OCI-LY7 (cell line): ENCODE data around the gene TRERF1. TPM values are rescaled to one million over a fixed set of nuclear protein-coding genes. Genes with fewer than 3 reads are reported as not detected.

ENCODE experiments used
- BruUV-seq: library from RNA; stranded (reverse); fragments of 400-500 nt; replicated peaks from 2 replicates; lab custom pipeline; 2021; lab: Mats Ljungman, UMichigan
- CTCF ChIA-PET: fragments of 300-600 bp; sonication (Branson Sonifier 250); formaldehyde crosslinking; loops from one replicate; lab custom pipeline; 2022; ENCODE audit warnings: antibody characterized with exemption; ENCODE audit not compliant: unreplicated experiment; lab: Charles Lee
- POLR2A ChIA-PET: fragments of 300-600 bp; sonication (Branson Sonifier 250); formaldehyde crosslinking; loops from one replicate; lab custom pipeline; 2022; ENCODE audit warnings: antibody characterized with exemption; lab: Charles Lee
- DNase-seq: peaks from one replicate; pipeline ENCODE4 v3.0.0-alpha.2; 2015; ENCODE audit warnings: low spot score
- H2AFZ ChIP-seq: fragments of 200-600 bp; sonication (generic), shearing (Covaris generic); 2 replicates; pipeline ENCODE4 v1.6.1; 2014; ENCODE audit warnings: mild to moderate bottlenecking, antibody characterized with exemption, low read length, moderate library complexity
- H3K27ac ChIP-seq: fragments of 200-600 bp; sonication (generic); 2 replicates; pipeline ENCODE4 v1.5.1; 2014; ENCODE audit warnings: mixed run types, low read depth, mild to moderate bottlenecking, moderate library complexity, low read length, inconsistent platforms; ENCODE audit not compliant: poor library complexity, severe bottlenecking
- H3K36me3 ChIP-seq: fragments of 200-600 bp; sonication (generic); 2 replicates; pipeline ENCODE4 v1.6.1; 2014; ENCODE audit warnings: mild to moderate bottlenecking, antibody characterized with exemption, low read length, moderate library complexity, mixed read lengths; ENCODE audit not compliant: insufficient read depth
- H3K4me1 ChIP-seq: fragments of 200-600 bp; sonication (generic); 2 replicates; pipeline ENCODE4 v1.5.1; 2014; ENCODE audit warnings: mild to moderate bottlenecking, low read length; ENCODE audit not compliant: insufficient read depth, poor library complexity, severe bottlenecking
- H3K4me2 ChIP-seq: fragments of 200-600 bp; sonication (generic); 2 replicates; pipeline ENCODE4 v1.6.1; 2014; ENCODE audit warnings: mild to moderate bottlenecking, low read length
- H3K4me3 ChIP-seq: fragments of 200-600 bp; sonication (generic); 2 replicates; pipeline ENCODE4 v1.5.1; 2014; ENCODE audit warnings: mild to moderate bottlenecking, low read depth, low read length; ENCODE audit not compliant: poor library complexity, severe bottlenecking
- H3K79me2 ChIP-seq: fragments of 200-600 bp; sonication (generic); 2 replicates; pipeline ENCODE4 v1.6.1; 2016; ENCODE audit warnings: low read depth, mild to moderate bottlenecking, low read length, moderate library complexity, mixed read lengths; ENCODE audit not compliant: insufficient read depth
- H3K9me2 ChIP-seq: fragments of 200-600 bp; sonication (generic); 2 replicates; pipeline ENCODE4 v1.6.1; 2016; ENCODE audit warnings: mild to moderate bottlenecking, low read length, mixed read lengths; ENCODE audit not compliant: insufficient read depth
- H3K9me3 ChIP-seq: fragments of 200-600 bp; sonication (generic); 2 replicates; pipeline ENCODE4 v1.6.1; 2014; ENCODE audit warnings: mild to moderate bottlenecking, mixed run types, low read length, mixed read lengths
- H4K20me1 ChIP-seq: fragments of 200-600 bp; sonication (generic); 2 replicates; pipeline ENCODE4 v1.6.1; 2014; ENCODE audit warnings: mild to moderate bottlenecking, antibody characterized with exemption, low read length, moderate library complexity, mixed read lengths; ENCODE audit not compliant: insufficient read depth
- CTCF ChIP-seq: fragments of 200-600 bp; sonication (generic); conservative IDR thresholded peaks from 2 replicates; pipeline ENCODE4 v1.5.1; 2014; ENCODE audit warnings: mild to moderate bottlenecking, antibody characterized with exemption, low read length, moderate library complexity, mixed read lengths
- EZH2phosphoT487 ChIP-seq: fragments of 200-600 bp; sonication (generic); IDR thresholded peaks from 2 replicates; pipeline ENCODE4 v1.6.1; 2018; ENCODE audit warnings: low read depth, borderline replicate concordance, mild to moderate bottlenecking, mixed run types, antibody characterized with exemption, low read length, moderate library complexity, mixed read lengths
- intact Hi-C: fragments of 100-400 bp; cut with micrococcal nuclease; formaldehyde crosslinking; loops from one replicate; pipeline ENCODE4 v1.10.0; 2022; ENCODE audit not compliant: unreplicated experiment
- total RNA-seq, 2 experiments: library from RNA; depleted of rRNA in 1 of 2; stranded (reverse); fragments of >200 nt in 1 of 2; shearing (Covaris generic) in 1 of 2; gene quantifications; 2 replicates each; pipeline ENCODE4 v1.2.3, GENCODE V29; 2014 to 2022

TRERF1 gene
- total RNA-seq, 2 experiments from 2014 or later: 5.7 to 12.9 TPM

GRCh38 chr6:42372699-42373098 lies 79.0 kb downstream of the TRERF1 start:
- Histone ChIP-seq H3K9me2 (no peaks in the 10 kb centered on the region), H2AFZ (no peak overlapping the region), H3K9me3 (no peaks in the 10 kb centered on the region), H3K79me2 (0 out of 2 replicates have a peak, but pooled peaks cover 3% of the 10 kb centered on the region), H3K36me3 (no peaks in the 10 kb centered on the region), H3K27ac (no peak overlapping the region), H3K4me2 (no peak overlapping the region), H3K4me1 (peaks cover 24% of the 10 kb centered on the region), H4K20me1 (no peaks in the 10 kb centered on the region), H3K4me3 (no peak overlapping the region)
- BruUV-seq: no TSS peak
- ChIA-PET CTCF (no interaction called here), POLR2A (interaction anchor here (0.6 to 1.0 kb wide), 2 partner anchors 12 to 23 kb away, joined by 3 to 4 read pairs; no protein-coding TSS in a partner anchor)
- intact Hi-C loops: no loop called here
- DNase-seq: no peak
- TF ChIP-seq EZH2phosphoT487: no peak
- no peak for TF ChIP-seq CTCF

DNA sequence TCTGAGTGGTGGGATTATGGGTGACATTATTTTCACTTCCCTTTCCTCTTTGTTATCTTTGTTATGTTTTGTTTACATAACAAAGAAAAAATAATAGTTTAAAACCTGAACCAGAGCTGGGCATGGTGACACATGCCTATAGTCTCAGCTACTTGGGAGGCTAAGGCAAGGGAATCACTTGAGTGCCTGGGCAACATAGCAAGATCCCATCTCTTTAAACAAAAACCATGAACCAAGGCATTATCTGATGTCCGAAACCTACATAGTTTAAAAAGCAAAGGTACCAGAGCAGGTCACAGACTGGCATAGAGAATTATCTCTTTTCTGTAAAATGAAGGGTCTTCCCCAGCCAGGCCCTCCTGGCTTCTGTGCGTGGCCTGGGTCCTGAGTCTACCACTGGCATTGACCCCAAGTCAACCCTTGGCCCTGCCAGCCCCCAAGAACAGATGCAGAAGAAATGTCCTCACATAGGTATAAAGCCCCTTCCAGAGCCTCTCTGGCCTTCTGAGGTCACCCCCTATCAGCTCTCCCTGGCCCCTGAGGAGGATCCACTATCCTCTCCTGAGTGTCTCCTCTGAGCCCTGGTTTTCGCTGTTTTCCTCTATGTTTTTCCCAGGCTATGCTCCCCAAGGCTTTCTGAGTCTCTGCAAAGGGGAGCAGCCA lies 81.3 kb downstream of the TRERF1 start:
- Histone ChIP-seq H3K4me2 (no peak overlapping the region), H4K20me1 (no peaks in the 10 kb centered on the region), H3K36me3 (no peaks in the 10 kb centered on the region), H3K79me2 (0 out of 2 replicates have a peak, but pooled peaks cover 3% of the 10 kb centered on the region), H3K4me1 (peaks cover 43% of the 10 kb centered on the region), H2AFZ (no peak overlapping the region), H3K9me3 (no peaks in the 10 kb centered on the region), H3K9me2 (no peaks in the 10 kb centered on the region), H3K27ac (no peak overlapping the region), H3K4me3 (no peak overlapping the region)
- intact Hi-C loops: no loop called here
- DNase-seq: no peak
- TF ChIP-seq CTCF (no peak), EZH2phosphoT487 (no peak)
- POLR2A ChIA-PET: no interaction called here
- no TSS peak for BruUV-seq
- CTCF ChIA-PET: no interaction called here

GRCh38 chr6:42369568-42369967 lies 82.2 kb downstream of the TRERF1 start:
- Histone ChIP-seq H3K36me3 (no peaks in the 10 kb centered on the region), H3K27ac (no peak overlapping the region), H3K4me3 (peak overlapping the region; percentile 17), H3K79me2 (0 out of 2 replicates have a peak, but pooled peaks cover 3% of the 10 kb centered on the region), H3K9me2 (no peaks in the 10 kb centered on the region), H3K9me3 (no peaks in the 10 kb centered on the region), H3K4me1 (peaks cover 43% of the 10 kb centered on the region), H4K20me1 (no peaks in the 10 kb centered on the region), H3K4me2 (peak overlapping the region; percentile 51), H2AFZ (no peak overlapping the region)
- TF ChIP-seq EZH2phosphoT487: no peak
- TF ChIP-seq CTCF: no peak
- BruUV-seq: no TSS peak
- DNase-seq: peak; percentile 51
- CTCF ChIA-PET: no interaction called here
- intact Hi-C loops: no loop called here
- POLR2A ChIA-PET: no interaction called here
